Mesendoderm (in vitro differentiated cells): ENCODE results near the gene CCDC167.

Experiments used
- DNase-seq: peaks from one replicate; pipeline ENCODE4 v3.0.0; 2013
- H2AK5ac ChIP-seq: 2 replicates; pipeline ENCODE4 v1.6.1; 2013; ENCODE audit warnings: low read length, inconsistent platforms
- H2BK120ac ChIP-seq: 2 replicates; pipeline ENCODE4 v1.6.1; 2013; ENCODE audit warnings: low read depth, mild to moderate bottlenecking, low read length, moderate library complexity, mixed read lengths
- H2BK15ac ChIP-seq: replicated peaks from 2 replicates; pipeline ENCODE4 v1.6.1; 2013; ENCODE audit warnings: low read depth, mild to moderate bottlenecking, moderate library complexity
- H2BK5ac ChIP-seq: 2 replicates; pipeline ENCODE4 v1.6.1; 2013; ENCODE audit warnings: low read length, inconsistent platforms
- H3K18ac ChIP-seq: 2 replicates; pipeline ENCODE4 v1.6.1; 2013; ENCODE audit warnings: mild to moderate bottlenecking, low read length, mixed read lengths
- H3K23ac ChIP-seq: one replicate; pipeline ENCODE4 v1.6.1; 2013; ENCODE audit warnings: low read length
- H3K27ac ChIP-seq: 2 replicates; pipeline ENCODE4 v1.5.1; 2013; ENCODE audit warnings: low read depth, mild to moderate bottlenecking, inconsistent platforms, low read length, moderate library complexity
- H3K27me3 ChIP-seq: 2 replicates; pipeline ENCODE4 v1.6.1; 2013; ENCODE audit warnings: low read length, control low read depth, mild to moderate bottlenecking, inconsistent platforms; ENCODE audit not compliant: insufficient read depth, poor library complexity
- H3K36me3 ChIP-seq: 2 replicates; pipeline ENCODE4 v1.6.1; 2013; ENCODE audit warnings: low read length, inconsistent platforms; ENCODE audit not compliant: control insufficient read depth, insufficient read depth
- H3K4ac ChIP-seq: one replicate; pipeline ENCODE4 v1.6.1; 2013; ENCODE audit warnings: low read depth, mild to moderate bottlenecking, low read length, moderate library complexity
- H3K4me1 ChIP-seq: 2 replicates; pipeline ENCODE4 v1.6.1; 2013; ENCODE audit warnings: low read depth, low read length, inconsistent platforms; ENCODE audit not compliant: control insufficient read depth
- H3K4me2 ChIP-seq: 2 replicates; pipeline ENCODE4 v1.6.1; 2013; ENCODE audit warnings: low read length
- H3K4me3 ChIP-seq: 2 replicates; pipeline ENCODE4 v1.5.1; 2013; ENCODE audit warnings: mild to moderate bottlenecking, low read length
- H3K56ac ChIP-seq: one replicate; pipeline ENCODE4 v1.6.1; 2013; ENCODE audit warnings: low read length
- H3K79me1 ChIP-seq: 2 replicates; pipeline ENCODE4 v1.6.1; 2013; ENCODE audit warnings: low read length, inconsistent platforms
- H3K79me2 ChIP-seq: 2 replicates; pipeline ENCODE4 v1.6.1; 2013; ENCODE audit warnings: mild to moderate bottlenecking, low read length; ENCODE audit not compliant: control insufficient read depth, insufficient read depth
- H3K9ac ChIP-seq: 2 replicates; pipeline ENCODE4 v1.6.1; 2013; ENCODE audit warnings: low read length, inconsistent platforms
- H4K5ac ChIP-seq: one replicate; pipeline ENCODE4 v1.6.1; 2013; ENCODE audit warnings: low read length
- H4K8ac ChIP-seq: one replicate; pipeline ENCODE4 v1.6.1; 2013; ENCODE audit warnings: low read depth, mild to moderate bottlenecking, control low read depth, low read length, moderate library complexity
- WGBS: extraction: QIAGEN DNeasy Blood & Tissue Kit; methylation state at CpG from one replicate; pipeline ENCODE4 v1.1.7; 2013; ENCODE audit warnings: low lambda C conversion rate, missing lambda C conversion rate; ENCODE audit not compliant: insufficient coverage; ENCODE audit errors: extremely low coverage; 5-methylcytosine and 5-hydroxymethylcytosine counted together

The CCDC167 gene

DNA sequence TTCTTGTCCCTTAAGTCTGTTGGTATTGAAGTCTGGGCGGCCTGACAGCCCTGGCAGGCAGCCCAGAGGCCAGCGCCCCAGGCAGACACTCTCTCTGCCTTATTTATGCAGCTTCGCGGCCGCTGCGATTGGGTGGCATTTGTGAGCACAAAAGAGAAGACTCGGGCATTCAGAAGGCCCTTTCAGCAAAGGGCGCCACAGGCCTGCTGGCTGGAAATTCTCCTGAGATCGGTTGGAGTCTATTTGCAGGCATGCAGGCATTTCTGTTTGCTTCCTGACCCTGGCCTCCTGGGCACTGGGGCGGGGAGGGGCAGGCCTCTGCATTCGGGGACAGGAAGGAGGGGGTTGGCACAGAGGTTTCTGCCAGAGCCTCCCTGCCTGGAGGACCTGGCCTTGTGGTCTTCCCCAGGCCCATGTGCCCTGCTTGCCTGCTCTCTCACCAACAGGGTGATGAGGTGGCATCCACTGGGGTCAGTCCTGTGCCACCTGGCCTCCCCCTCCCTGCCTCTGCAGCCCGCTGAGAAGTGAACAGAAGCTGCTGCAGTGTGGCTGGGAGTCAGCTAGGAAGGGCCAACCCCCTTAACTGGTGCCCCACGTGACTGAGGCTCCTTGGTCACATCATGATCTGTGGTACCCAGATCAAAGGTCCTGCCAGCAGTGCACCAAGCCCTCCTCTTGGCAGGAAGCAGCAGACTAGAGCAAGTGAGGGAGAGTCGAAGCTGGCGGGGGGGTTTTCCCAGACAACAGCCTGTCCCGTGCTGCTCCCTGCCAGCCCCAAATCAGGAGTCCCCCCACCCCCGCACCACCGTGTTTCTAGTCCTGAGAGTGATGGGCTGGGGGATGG lies 16.6 kb upstream of the CCDC167 start:
- no CpG with 5 or more reads among the region's 18 CpGs for WGBS
- Histone ChIP-seq H2AK5ac (no peak overlapping the region), H3K56ac (no peak overlapping the region)

DNA sequence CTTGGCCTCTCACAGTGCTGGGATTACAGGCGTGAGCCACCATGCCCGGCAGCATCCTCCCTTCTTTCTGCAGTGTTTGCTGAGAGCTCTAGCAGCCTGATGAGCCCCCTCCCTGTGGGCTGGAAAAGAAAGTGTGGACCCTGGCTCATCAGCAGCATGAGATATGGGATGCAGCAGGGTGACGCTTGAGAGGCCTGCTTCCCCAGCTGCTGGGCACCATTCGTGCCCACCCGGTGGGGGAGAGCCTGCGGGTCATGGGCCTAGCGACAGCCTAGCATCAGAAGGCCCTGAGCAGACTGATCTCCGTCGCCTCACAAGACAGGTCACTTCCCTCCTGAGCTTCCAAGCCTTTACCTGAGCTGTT lies 16.0 kb upstream of the CCDC167 start:
- Histone ChIP-seq H2BK15ac (no peak overlapping the region), H3K56ac (no peak overlapping the region), H3K18ac (no peak overlapping the region), H3K36me3 (no peaks in the 10 kb centered on the region), H3K4me2 (no peak overlapping the region), H3K23ac (no peak overlapping the region), H3K4ac (no peak overlapping the region), H4K8ac (no peak overlapping the region), H3K27me3 (no peaks in the 10 kb centered on the region), H3K27ac (no peak overlapping the region), H4K5ac (no peak overlapping the region), H2BK120ac (no peak overlapping the region), H2BK5ac (no peak overlapping the region), H3K79me1 (no peaks in the 10 kb centered on the region), H3K9ac (no peak overlapping the region), H3K4me1 (peaks cover 10% of the 10 kb centered on the region), H3K79me2 (no peaks in the 10 kb centered on the region), H3K4me3 (no peak overlapping the region), H2AK5ac (no peak overlapping the region)
- DNase-seq, result no peak
- WGBS, result no CpG with 5 or more reads among the region's 9 CpGs

More for the DNA sequence above, 16.6 kb upstream of the CCDC167 start:
- no peak overlapping the region for H2BK120ac ChIP-seq
- no peak overlapping the region for H3K9ac ChIP-seq
- H3K4me2 ChIP-seq, result no peak overlapping the region
- no peak overlapping the region for H2BK5ac ChIP-seq
- H4K5ac ChIP-seq, result no peak overlapping the region
- H3K18ac ChIP-seq, result no peak overlapping the region
- H2BK15ac ChIP-seq, result no peak overlapping the region
- peak overlapping the region; percentile 11 for H3K23ac ChIP-seq
- H3K27me3 ChIP-seq, result no peaks in the 10 kb centered on the region
- H3K4me1 ChIP-seq, result peaks cover 10% of the 10 kb centered on the region
- H3K4me3 ChIP-seq, result no peak overlapping the region
- H3K36me3 ChIP-seq, result no peaks in the 10 kb centered on the region
- no peak overlapping the region for H3K27ac ChIP-seq
- no peak for DNase-seq
- H4K8ac ChIP-seq, result no peak overlapping the region
- no peaks in the 10 kb centered on the region for H3K79me1 ChIP-seq
- no peaks in the 10 kb centered on the region for H3K79me2 ChIP-seq
- no peak overlapping the region for H3K4ac ChIP-seq

DNA sequence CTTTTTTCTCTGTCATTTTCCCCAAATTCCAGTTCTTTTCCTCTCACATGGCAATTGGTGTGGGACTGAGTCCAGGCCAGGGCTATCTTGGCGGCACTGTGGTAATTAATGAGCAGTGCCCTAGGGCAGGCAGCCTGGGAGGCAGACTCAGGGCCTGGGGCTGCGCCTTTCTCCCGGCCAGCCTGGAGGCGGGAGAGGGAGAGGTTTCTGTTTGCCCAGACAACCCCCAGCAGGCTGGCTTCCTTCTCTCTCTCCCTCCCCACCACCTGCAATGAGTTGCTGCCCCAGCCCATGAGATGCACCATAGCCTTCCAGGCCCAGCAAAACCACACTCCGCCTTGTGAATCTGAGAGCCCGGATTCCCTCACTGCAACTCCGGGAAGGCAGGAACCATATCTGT lies 15.1 kb upstream of the CCDC167 start:
- no CpG with 5 or more reads among the region's 7 CpGs for WGBS
- no peak for DNase-seq
- H3K56ac ChIP-seq, result no peak overlapping the region
- no peak overlapping the region for H3K23ac ChIP-seq
- no peak overlapping the region for H3K9ac ChIP-seq
- H2BK120ac ChIP-seq, result no peak overlapping the region
- H3K27ac ChIP-seq, result no peak overlapping the region
- H3K4ac ChIP-seq, result no peak overlapping the region
- H3K36me3 ChIP-seq, result no peaks in the 10 kb centered on the region
- H3K18ac ChIP-seq, result no peak overlapping the region
- no peak overlapping the region for H2BK15ac ChIP-seq
- no peak overlapping the region for H4K5ac ChIP-seq
- no peaks in the 10 kb centered on the region for H3K27me3 ChIP-seq
- no peaks in the 10 kb centered on the region for H3K79me1 ChIP-seq
- no peak overlapping the region for H2BK5ac ChIP-seq
- no peak overlapping the region for H3K4me2 ChIP-seq
- no peaks in the 10 kb centered on the region for H3K79me2 ChIP-seq
- H3K4me1 ChIP-seq, result peaks cover 10% of the 10 kb centered on the region
- H4K8ac ChIP-seq, result no peak overlapping the region
- H3K4me3 ChIP-seq, result no peak overlapping the region
- H2AK5ac ChIP-seq, result no peak overlapping the region

DNA sequence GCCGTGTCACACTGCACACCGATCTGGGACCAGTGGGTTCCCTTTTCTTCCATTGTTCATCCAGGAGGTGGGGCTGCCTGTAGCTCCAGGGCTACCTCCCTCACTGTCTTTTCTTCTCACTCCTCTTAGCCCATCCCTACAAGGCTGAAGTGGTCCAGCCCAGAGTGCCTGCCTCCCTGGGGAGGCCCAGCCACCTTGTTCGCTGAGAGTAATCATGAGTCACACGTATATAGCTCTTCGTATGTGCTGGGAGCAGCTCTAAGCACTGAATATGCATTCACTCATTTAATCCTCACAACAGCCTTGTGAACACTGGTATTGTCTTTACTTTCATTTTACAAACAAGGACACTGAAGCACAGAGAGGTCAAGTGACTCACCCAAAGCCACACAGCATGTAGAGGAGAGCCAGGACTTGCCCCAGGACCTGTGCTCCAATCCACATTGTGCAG lies 14.7 kb upstream of the CCDC167 start:
- H3K27ac ChIP-seq, result no peak overlapping the region
- no peak overlapping the region for H3K4me3 ChIP-seq

DNA sequence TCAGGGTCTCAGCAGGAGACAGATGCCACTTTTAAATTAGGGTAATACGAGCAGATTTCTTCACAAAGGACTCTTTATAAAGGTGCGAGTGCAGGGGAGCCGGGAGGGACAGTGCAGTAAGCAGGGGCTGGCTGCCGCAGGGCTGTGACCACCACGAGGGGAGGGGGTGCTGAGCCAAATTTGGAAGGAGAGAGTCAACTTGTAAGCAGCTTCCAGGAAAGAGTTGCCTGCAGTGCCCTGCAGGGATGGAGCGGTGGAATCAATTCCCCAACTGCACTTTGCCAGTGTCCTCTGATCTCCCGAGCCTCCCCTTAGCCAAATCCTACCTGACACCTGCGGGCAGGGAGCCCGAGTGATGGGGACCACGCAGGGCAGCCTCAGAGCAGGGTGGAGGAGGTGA lies 13.9 kb upstream of the CCDC167 start:
- no CpG with 5 or more reads among the region's 10 CpGs for WGBS
- Histone ChIP-seq H3K4me2 (peak overlapping the region; percentile 58), H3K79me2 (no peaks in the 10 kb centered on the region), H4K8ac (no peak overlapping the region), H2BK15ac (no peak overlapping the region), H3K23ac (no peak overlapping the region), H2BK120ac (no peak overlapping the region), H3K18ac (no peak overlapping the region), H3K56ac (no peak overlapping the region), H3K4ac (no peak overlapping the region), H3K79me1 (no peaks in the 10 kb centered on the region), H3K36me3 (no peaks in the 10 kb centered on the region), H3K27ac (no peak overlapping the region), H3K9ac (no peak overlapping the region), H4K5ac (no peak overlapping the region), H3K4me3 (no peak overlapping the region), H3K27me3 (no peaks in the 10 kb centered on the region), H2AK5ac (no peak overlapping the region), H3K4me1 (peaks cover 10% of the 10 kb centered on the region), H2BK5ac (no peak overlapping the region)
- DNase-seq, result peak; percentile 20

More for the DNA sequence above, 14.7 kb upstream of the CCDC167 start:
- Histone ChIP-seq H3K4me1 (peaks cover 10% of the 10 kb centered on the region), H4K5ac (no peak overlapping the region), H2BK15ac (no peak overlapping the region), H3K9ac (no peak overlapping the region), H3K79me1 (no peaks in the 10 kb centered on the region), H3K27me3 (no peaks in the 10 kb centered on the region), H3K56ac (no peak overlapping the region), H2BK120ac (no peak overlapping the region), H2AK5ac (no peak overlapping the region), H3K79me2 (no peaks in the 10 kb centered on the region), H3K4me2 (no peak overlapping the region), H4K8ac (no peak overlapping the region), H3K36me3 (no peaks in the 10 kb centered on the region), H3K4ac (no peak overlapping the region), H2BK5ac (no peak overlapping the region), H3K18ac (no peak overlapping the region), H3K23ac (no peak overlapping the region)
- DNase-seq, result peak; percentile 22
- WGBS, result no CpG with 5 or more reads among the region's 5 CpGs

DNA sequence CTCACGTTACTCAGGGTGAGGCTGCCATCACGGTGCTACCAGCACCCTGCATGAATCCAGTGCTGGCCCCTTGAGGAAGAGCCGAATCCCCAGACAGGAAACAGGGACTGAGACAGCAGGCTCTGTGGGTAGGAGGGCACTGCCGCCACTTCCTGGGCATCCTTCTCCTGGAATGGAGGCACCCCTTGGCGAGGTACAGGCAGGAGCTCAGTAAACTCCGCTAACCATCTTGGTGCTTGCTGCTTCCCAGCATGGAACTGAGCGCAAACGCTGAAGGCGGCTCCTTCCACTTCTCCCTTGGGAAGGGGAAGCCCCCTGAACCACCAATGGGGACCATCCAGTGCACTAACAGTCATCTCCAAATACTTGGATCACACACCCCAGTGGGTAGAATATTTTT lies 13.5 kb upstream of the CCDC167 start:
- H4K5ac ChIP-seq, result no peak overlapping the region
- no peak overlapping the region for H2BK15ac ChIP-seq
- no peak overlapping the region for H3K27ac ChIP-seq
- peak overlapping the region; percentile 36 for H3K56ac ChIP-seq
- H2AK5ac ChIP-seq, result no peak overlapping the region
- H3K4me2 ChIP-seq, result peak overlapping the region; percentile 58
- H3K36me3 ChIP-seq, result no peaks in the 10 kb centered on the region
- no CpG with 5 or more reads among the region's 9 CpGs for WGBS
- no peak overlapping the region for H2BK120ac ChIP-seq
- H3K27me3 ChIP-seq, result no peaks in the 10 kb centered on the region
- H3K4me3 ChIP-seq, result no peak overlapping the region
- H3K79me2 ChIP-seq, result no peaks in the 10 kb centered on the region
- H3K79me1 ChIP-seq, result no peaks in the 10 kb centered on the region
- H3K4ac ChIP-seq, result no peak overlapping the region
- DNase-seq, result no peak
- peaks cover 10% of the 10 kb centered on the region for H3K4me1 ChIP-seq
- H2BK5ac ChIP-seq, result no peak overlapping the region
- no peak overlapping the region for H3K18ac ChIP-seq
- H4K8ac ChIP-seq, result no peak overlapping the region
- no peak overlapping the region for H3K23ac ChIP-seq
- peak overlapping the region; percentile 17 for H3K9ac ChIP-seq
